ENCODE results near the gene FNDC3B. TPM values are rescaled to one million over a fixed set of nuclear protein-coding genes. Genes with fewer than 3 reads are reported as not detected.

FNDC3B gene
- total RNA-seq, 4 donors from 2014 or later, result 114 to 217 (median 164) TPM

DNA sequence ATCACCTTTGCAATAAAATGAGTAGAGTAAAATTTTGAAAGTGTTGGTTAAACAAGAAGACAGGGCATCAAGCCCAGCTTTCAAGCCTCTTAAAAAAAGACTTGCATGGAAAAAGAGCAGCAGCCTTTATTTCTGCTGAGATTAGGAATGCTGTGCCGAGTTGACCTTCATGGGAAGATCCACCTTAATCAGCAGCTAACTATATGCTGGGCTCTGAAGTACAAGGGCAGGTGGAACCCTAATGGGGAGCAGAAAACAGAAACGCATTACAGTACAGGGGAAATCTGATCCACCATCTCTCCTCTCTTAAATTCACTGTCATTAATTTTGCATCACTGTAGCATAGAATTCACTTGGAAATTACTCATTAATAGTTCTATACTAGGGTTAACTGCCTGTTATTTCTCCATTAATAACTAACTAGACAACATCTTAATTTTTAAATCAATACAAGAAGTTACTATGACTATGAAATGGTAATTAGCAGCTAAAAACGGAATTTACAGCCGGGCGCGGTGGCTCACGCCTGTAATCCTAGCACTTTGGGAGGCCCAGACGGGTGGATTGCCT is 275.3 kb downstream of the FNDC3B start:
- no peak for DNase-seq (ENCODE audit: low spot score)
- TF ChIP-seq, protein P1, sequence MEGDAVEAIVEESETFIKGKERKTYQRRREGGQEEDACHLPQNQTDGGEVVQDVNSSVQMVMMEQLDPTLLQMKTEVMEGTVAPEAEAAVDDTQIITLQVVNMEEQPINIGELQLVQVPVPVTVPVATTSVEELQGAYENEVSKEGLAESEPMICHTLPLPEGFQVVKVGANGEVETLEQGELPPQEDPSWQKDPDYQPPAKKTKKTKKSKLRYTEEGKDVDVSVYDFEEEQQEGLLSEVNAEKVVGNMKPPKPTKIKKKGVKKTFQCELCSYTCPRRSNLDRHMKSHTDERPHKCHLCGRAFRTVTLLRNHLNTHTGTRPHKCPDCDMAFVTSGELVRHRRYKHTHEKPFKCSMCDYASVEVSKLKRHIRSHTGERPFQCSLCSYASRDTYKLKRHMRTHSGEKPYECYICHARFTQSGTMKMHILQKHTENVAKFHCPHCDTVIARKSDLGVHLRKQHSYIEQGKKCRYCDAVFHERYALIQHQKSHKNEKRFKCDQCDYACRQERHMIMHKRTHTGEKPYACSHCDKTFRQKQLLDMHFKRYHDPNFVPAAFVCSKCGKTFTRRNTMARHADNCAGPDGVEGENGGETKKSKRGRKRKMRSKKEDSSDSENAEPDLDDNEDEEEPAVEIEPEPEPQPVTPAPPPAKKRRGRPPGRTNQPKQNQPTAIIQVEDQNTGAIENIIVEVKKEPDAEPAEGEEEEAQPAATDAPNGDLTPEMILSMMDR (IDR thresholded peaks at IDR 0.05), result no peak
- no peak for ATAC-seq (ENCODE audit: low FRiP score)

DNA sequence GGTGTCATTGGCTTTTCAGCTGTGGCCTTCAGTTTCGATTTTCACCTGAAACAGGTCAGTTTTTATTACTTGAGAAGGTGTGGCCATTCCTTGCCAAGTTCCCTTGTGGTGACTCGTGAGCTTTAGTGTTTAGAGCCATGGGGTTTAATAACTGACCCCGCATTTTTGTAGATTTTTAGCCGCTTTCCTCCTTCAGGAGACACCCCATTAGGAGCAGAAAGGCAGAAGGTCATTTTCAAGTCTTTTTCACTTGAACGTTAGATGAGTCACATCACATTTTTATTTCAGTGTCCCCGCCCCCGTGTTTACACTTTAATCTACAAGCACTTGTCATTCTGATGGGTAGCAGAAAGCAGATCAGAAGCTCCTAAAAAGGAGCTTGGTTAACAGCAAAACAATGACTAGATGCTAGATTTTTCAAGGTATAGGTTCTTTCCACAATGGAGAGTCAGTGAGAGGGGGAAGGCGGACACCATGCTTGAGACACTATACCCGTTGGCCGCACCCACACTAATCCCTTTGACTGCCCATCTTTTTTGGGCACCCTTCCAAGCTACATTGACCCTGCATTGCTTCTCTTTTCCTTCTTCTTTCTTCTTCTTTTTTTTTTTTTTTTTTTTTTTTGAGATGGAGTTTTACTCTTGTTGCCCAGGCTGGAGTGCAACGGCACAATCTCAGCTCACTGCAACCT is 276.2 kb downstream of the FNDC3B start:
- TF ChIP-seq, protein P1 (IDR thresholded peaks at IDR 0.05), result no peak
- peak; percentile 22 for ATAC-seq (ENCODE audit: low FRiP score)
- DNase-seq (ENCODE audit: low spot score), result no peak

DNA sequence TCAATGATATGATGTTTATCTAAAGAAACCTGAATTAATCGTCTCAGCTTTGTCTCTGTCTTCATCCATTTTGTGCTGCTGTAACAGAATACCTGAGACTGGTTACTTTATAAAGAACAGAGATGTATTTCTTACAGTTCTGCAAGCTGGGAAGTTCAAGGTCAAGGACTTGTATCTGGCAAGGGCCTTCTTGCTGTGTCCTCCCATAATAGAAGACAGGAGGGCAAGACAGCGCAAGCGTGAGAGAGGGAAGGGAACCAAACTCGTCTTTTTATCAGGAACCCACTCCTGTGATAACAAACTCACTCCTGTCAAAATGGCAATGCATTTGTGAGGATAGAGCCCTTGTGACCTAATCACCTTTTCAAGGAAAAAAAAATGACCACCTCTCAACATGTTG is 277.4 kb downstream of the FNDC3B start:
- no peak for ATAC-seq (ENCODE audit: low FRiP score)
- TF ChIP-seq, protein P1 (IDR thresholded peaks at IDR 0.05), result no peak
- DNase-seq (ENCODE audit: low spot score), result no peak

DNA sequence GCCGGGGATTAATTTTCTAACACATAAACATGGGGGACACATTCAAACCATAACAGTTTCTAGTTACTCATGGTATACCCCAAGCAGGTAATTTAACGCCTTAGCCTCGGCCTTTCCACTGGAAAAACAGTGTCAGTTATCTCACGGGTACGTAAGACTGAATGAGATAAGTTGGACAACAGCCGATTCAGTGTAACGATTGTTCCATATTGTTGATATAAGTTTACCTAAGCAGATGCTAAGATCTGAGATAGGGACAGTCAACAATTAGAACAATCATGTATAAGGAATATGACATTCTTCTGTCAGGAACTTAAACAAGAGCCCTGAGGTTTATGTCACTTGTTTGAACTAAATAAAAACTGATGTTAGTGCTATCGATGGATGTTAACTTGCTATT is 278.1 kb downstream of the FNDC3B start:
- DNase-seq (ENCODE audit: low spot score), result no peak
- TF ChIP-seq, protein P1 (IDR thresholded peaks at IDR 0.05), result no peak
- ATAC-seq (ENCODE audit: low FRiP score), result no peak

DNA sequence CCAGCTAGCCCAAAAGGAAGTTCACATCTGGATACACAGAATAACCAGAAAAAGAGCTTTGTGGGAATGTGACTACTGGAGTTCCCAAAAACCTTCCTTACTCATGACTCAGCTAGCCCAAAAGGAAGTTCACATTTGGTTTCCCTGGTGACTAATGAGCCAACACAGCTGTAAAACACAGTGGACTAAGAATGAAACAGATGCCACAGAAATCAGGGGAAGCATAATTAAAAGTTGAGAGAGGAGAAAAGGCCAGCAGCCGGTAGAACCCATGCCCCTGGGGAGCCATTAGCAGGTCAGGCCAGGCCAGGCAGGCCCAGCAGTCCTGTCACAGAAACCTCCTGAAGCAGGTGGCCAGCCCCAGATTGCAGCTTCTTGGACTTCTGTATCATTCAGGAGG is 278.6 kb downstream of the FNDC3B start:
- DNase-seq (ENCODE audit: low spot score) (no peak), ATAC-seq (ENCODE audit: low FRiP score) (peak; percentile 52)
- TF ChIP-seq, protein P1 (IDR thresholded peaks at IDR 0.05), result no peak

DNA sequence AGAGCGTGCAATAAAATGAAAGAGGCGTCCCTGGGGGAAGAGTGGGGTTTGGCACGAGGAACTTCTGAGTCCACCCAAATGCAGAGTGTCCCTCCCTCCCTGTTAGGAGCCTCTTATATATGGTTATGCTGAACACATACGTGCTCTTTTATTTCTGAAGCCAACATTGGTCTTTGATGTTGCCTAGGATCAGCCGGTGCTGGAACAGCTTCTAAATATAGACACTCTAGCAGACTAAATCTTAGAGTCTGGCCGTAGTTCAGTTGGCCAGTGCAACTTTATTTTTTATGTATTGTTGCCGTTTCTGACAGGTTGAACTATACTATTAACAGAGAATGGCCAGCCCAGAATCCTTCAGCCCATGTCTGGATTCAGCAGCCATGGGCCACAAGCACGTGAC is 280.2 kb downstream of the FNDC3B start:
- TF ChIP-seq, protein P1 (IDR thresholded peaks at IDR 0.05), result no peak
- DNase-seq (ENCODE audit: low spot score) (no peak), ATAC-seq (ENCODE audit: low FRiP score) (no peak)

DNA sequence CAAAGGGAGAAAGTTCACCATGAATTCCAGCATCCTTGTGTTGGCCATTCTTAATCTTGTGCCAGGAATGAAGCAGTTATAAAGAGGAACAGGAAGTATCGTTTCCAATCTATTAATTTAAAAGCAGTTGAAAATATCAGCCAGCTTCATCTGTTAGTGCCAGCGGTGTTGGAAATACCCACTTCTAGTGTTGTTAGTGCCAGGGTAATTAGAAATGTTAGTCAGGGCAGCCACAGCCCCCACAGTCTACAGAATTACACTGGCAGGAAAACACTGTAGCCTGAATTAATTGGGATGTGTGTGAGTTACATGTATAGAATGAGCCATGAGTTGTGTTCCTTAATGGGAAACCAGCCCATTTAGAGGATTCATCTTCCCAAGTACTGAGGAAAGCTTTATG is 281.1 kb downstream of the FNDC3B start:
- TF ChIP-seq, protein P1 (IDR thresholded peaks at IDR 0.05), result no peak
- no peak for DNase-seq (ENCODE audit: low spot score)
- no peak for ATAC-seq (ENCODE audit: low FRiP score)

All from omental fat pad (tissue), 4 donors.